Retina (tissue), 1 donor: ENCODE results near the gene SLC16A13.
"Not testable (repeated sequence)": the region's sequence is repeated elsewhere in the genome, so short reads cannot be mapped to it uniquely, and the experiment has no call there.

Experiments
- DNase-seq: peaks from one replicate; pipeline ENCODE4 v3.0.0-alpha.2; 2016

The SLC16A13 gene

GRCh38 chr17:7035591-7036368 lies at the start of gene SLC16A13:
Gene SLC16A13, plus strand, starts transcription at chr17:7036015. Its CDS starts 368 bp downstream, at chr17:7036383.
- DNase-seq, result peak; percentile 95

GRCh38 chr17:6986676-6987075 lies 49.1 kb upstream of the SLC16A13 start:
- no peak for DNase-seq

- DNase-seq, result no peak
These were observed 46.0 kb upstream of the SLC16A13 start for GRCh38 chr17:6989779-6990178.

GRCh38 chr17:6993613-6994056 lies 42.2 kb upstream of the SLC16A13 start:
- DNase-seq, result not testable (repeated sequence)

GRCh38 chr17:6994118-6994598 lies 41.7 kb upstream of the SLC16A13 start:
- no peak for DNase-seq

- no peak for DNase-seq
These were observed 41.1 kb upstream of the SLC16A13 start for GRCh38 chr17:6994666-6995256.

GRCh38 chr17:6995500-6996255 lies 40.1 kb upstream of the SLC16A13 start, which contains the start of gene ALOX12:
Gene ALOX12, plus strand, starts transcription at chr17:6996049. Its CDS starts 69 bp downstream, at chr17:6996118.
- DNase-seq, result peak; percentile 61

- peak; percentile 36 for DNase-seq
These were observed 39.4 kb upstream of the SLC16A13 start for GRCh38 chr17:6996256-6997011.

- no peak for DNase-seq
These were observed 38.6 kb upstream of the SLC16A13 start for GRCh38 chr17:6997171-6997570.

GRCh38 chr17:6998855-6999508 lies 36.8 kb upstream of the SLC16A13 start:
- DNase-seq, result no peak

- DNase-seq, result no peak
These were observed 34.4 kb upstream of the SLC16A13 start for GRCh38 chr17:7001318-7001961.

- no peak for DNase-seq
These were observed 33.3 kb upstream of the SLC16A13 start for GRCh38 chr17:7002288-7003047.

- DNase-seq, result no peak
These were observed 32.1 kb upstream of the SLC16A13 start for GRCh38 chr17:7003745-7004144.

- DNase-seq, result peak; percentile 69
These were observed 31.2 kb upstream of the SLC16A13 start for GRCh38 chr17:7004398-7005253.

GRCh38 chr17:7005716-7006115 lies 30.1 kb upstream of the SLC16A13 start:
- no peak for DNase-seq

GRCh38 chr17:7007143-7007542 lies 28.7 kb upstream of the SLC16A13 start:
- DNase-seq, result no peak

- DNase-seq, result no peak
These were observed 25.3 kb upstream of the SLC16A13 start for GRCh38 chr17:7010523-7010922.

GRCh38 chr17:7011415-7011814 lies 24.4 kb upstream of the SLC16A13 start:
- DNase-seq, result no peak

- no peak for DNase-seq
These were observed 23.9 kb upstream of the SLC16A13 start for GRCh38 chr17:7011942-7012254.
